ENCODE measurements around the gene SCT.

The SCT gene

GRCh38 chr11:609341-609811, 17.6 kb downstream of the SCT start:
- no peak for DNase-seq

GRCh38 chr11:608791-609251, 18.2 kb downstream of the SCT start:
- DNase-seq = no peak

GRCh38 chr11:607971-608659, 18.9 kb downstream of the SCT start:
- DNase-seq = no peak

GRCh38 chr11:607020-607780, 19.8 kb downstream of the SCT start:
- DNase-seq = no peak

- DNase-seq = no peak
Measured at GRCh38 chr11:606245-606644, 20.7 kb downstream of the SCT start.

GRCh38 chr11:605286-606129, 21.5 kb downstream of the SCT start:
- no peak for DNase-seq

GRCh38 chr11:603154-603553, 23.8 kb downstream of the SCT start:
- no peak for DNase-seq

- no peak for DNase-seq
Measured at GRCh38 chr11:601573-602245, 25.3 kb downstream of the SCT start.

- no peak for DNase-seq
Measured at GRCh38 chr11:598005-598680, 28.8 kb downstream of the SCT start.

GRCh38 chr11:597166-597725, 29.7 kb downstream of the SCT start:
- DNase-seq = no peak

GRCh38 chr11:596374-596773, 30.6 kb downstream of the SCT start:
- DNase-seq = no peak

- DNase-seq = no peak
Measured at GRCh38 chr11:595400-595799, 31.6 kb downstream of the SCT start.

GRCh38 chr11:593347-593746, 33.6 kb downstream of the SCT start:
- DNase-seq = no peak

GRCh38 chr11:592918-593317, 34.1 kb downstream of the SCT start:
- no peak for DNase-seq

GRCh38 chr11:592501-592900, 34.5 kb downstream of the SCT start:
- no peak for DNase-seq

- no peak for DNase-seq
Measured at GRCh38 chr11:590997-591396, 36.0 kb downstream of the SCT start.

GRCh38 chr11:589798-590197, 37.2 kb downstream of the SCT start:
- no peak for DNase-seq

- DNase-seq = no peak
Measured at GRCh38 chr11:587978-588380, 39.0 kb downstream of the SCT start.

GRCh38 chr11:587546-587945, 39.4 kb downstream of the SCT start:
- DNase-seq = no peak

GRCh38 chr11:586376-587316, 40.3 kb downstream of the SCT start:
- no peak for DNase-seq

- no peak for DNase-seq
Measured at GRCh38 chr11:584287-584686, 42.7 kb downstream of the SCT start.

Measured in NCI-H1092 treated with DMSO at 0.1 percent for 48 hours (cell line).